ENCODE results near the gene CEBPE. TPM values are rescaled to one million over a fixed set of nuclear protein-coding genes. Genes with fewer than 3 reads are reported as not detected.

Gene CEBPE
- total RNA-seq, 1 donor from 2014 or later: not detected

GRCh38 chr14:23130871-23131270 is 11.8 kb upstream of the CEBPE start:
- H3K27ac Mint-ChIP-seq: no peak overlapping the region
- H3K4me3 Mint-ChIP-seq (ENCODE audit: low read depth): no peak overlapping the region
- DNase-seq (ENCODE audit: low spot score, unreplicated experiment): no peak
- no peak for TF ChIP-seq CTCF (IDR thresholded peaks at IDR 0.05; ENCODE audit: unreplicated experiment)
- no peaks in the 10 kb centered on the region for H3K4me1 Mint-ChIP-seq (ENCODE audit: low read depth)
- H3K27me3 Mint-ChIP-seq: no peaks in the 10 kb centered on the region
- H3K36me3 Mint-ChIP-seq (ENCODE audit: insufficient read depth): peaks cover 4% of the 10 kb centered on the region
- no peaks in the 10 kb centered on the region for H3K9me3 Mint-ChIP-seq (ENCODE audit: low read depth)

GRCh38 chr14:23129759-23130316 is 10.8 kb upstream of the CEBPE start:
- TF ChIP-seq CTCF (IDR thresholded peaks at IDR 0.05; ENCODE audit: unreplicated experiment): no peak
- H3K27ac Mint-ChIP-seq: no peak overlapping the region
- no peaks in the 10 kb centered on the region for H3K9me3 Mint-ChIP-seq (ENCODE audit: low read depth)
- H3K27me3 Mint-ChIP-seq: no peaks in the 10 kb centered on the region
- H3K4me1 Mint-ChIP-seq (ENCODE audit: low read depth): no peaks in the 10 kb centered on the region
- no peak overlapping the region for H3K4me3 Mint-ChIP-seq (ENCODE audit: low read depth)
- DNase-seq (ENCODE audit: low spot score, unreplicated experiment): no peak
- H3K36me3 Mint-ChIP-seq (ENCODE audit: insufficient read depth): peaks cover 4% of the 10 kb centered on the region

GRCh38 chr14:23128969-23129758 is 10.1 kb upstream of the CEBPE start:
- Mint-ChIP-seq H3K36me3 (ENCODE audit: insufficient read depth) (peaks cover 4% of the 10 kb centered on the region), H3K4me3 (ENCODE audit: low read depth) (no peak overlapping the region)

GRCh38 chr14:23127861-23128260 is 8.8 kb upstream of the CEBPE start:
- no peaks in the 10 kb centered on the region for H3K9me3 Mint-ChIP-seq (ENCODE audit: low read depth)
- no peak overlapping the region for H3K4me3 Mint-ChIP-seq (ENCODE audit: low read depth)
- no peak for TF ChIP-seq CTCF (IDR thresholded peaks at IDR 0.05; ENCODE audit: unreplicated experiment)
- H3K27me3 Mint-ChIP-seq: peaks cover 3% of the 10 kb centered on the region
- no peak for DNase-seq (ENCODE audit: low spot score, unreplicated experiment)
- H3K36me3 Mint-ChIP-seq (ENCODE audit: insufficient read depth): peaks cover 4% of the 10 kb centered on the region
- H3K4me1 Mint-ChIP-seq (ENCODE audit: low read depth): no peaks in the 10 kb centered on the region
- no peak overlapping the region for H3K27ac Mint-ChIP-seq

More at GRCh38 chr14:23128969-23129758, 10.1 kb upstream of the CEBPE start:
- Mint-ChIP-seq H3K27me3 (no peaks in the 10 kb centered on the region), H3K27ac (no peak overlapping the region), H3K4me1 (ENCODE audit: low read depth) (no peaks in the 10 kb centered on the region), H3K9me3 (ENCODE audit: low read depth) (no peaks in the 10 kb centered on the region)
- DNase-seq (ENCODE audit: low spot score, unreplicated experiment): no peak
- TF ChIP-seq CTCF (IDR thresholded peaks at IDR 0.05; ENCODE audit: unreplicated experiment): no peak

- no peak for DNase-seq (ENCODE audit: low spot score, unreplicated experiment)
- H3K4me1 Mint-ChIP-seq (ENCODE audit: low read depth): no peaks in the 10 kb centered on the region
- H3K36me3 Mint-ChIP-seq (ENCODE audit: insufficient read depth): peaks cover 4% of the 10 kb centered on the region
- no peak for TF ChIP-seq CTCF (IDR thresholded peaks at IDR 0.05; ENCODE audit: unreplicated experiment)
- H3K9me3 Mint-ChIP-seq (ENCODE audit: low read depth): no peaks in the 10 kb centered on the region
- H3K27me3 Mint-ChIP-seq: peaks cover 4% of the 10 kb centered on the region
- no peak overlapping the region for H3K4me3 Mint-ChIP-seq (ENCODE audit: low read depth)
- H3K27ac Mint-ChIP-seq: no peak overlapping the region
These were observed 7.7 kb upstream of the CEBPE start for GRCh38 chr14:23126548-23127278.
